ENCODE measurements around the gene THBS3.

THBS3 gene

DNA sequence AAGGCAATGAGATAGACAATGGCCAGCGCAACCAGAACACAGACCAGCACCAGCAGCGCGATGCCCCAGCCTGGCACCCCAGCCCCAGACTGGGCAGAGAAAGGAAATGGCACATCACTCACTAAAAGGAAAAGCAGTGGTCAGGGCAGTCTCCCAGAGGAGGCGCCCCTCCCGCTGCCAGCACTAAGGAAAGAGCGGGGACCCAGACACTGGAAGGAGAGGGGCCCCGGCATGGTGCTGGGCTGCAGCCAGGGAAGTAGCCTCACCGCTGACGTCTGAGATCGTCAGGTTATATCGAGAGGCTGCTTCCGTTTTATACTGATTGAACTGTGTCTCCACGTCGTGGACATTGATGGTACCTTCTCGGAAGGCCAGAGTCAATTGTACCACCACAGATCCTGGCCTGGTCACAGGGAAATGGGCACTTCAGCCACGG is 20.2 kb downstream of the THBS3 start:
- DNase-seq (ENCODE audit: low read depth), result no peak

DNA sequence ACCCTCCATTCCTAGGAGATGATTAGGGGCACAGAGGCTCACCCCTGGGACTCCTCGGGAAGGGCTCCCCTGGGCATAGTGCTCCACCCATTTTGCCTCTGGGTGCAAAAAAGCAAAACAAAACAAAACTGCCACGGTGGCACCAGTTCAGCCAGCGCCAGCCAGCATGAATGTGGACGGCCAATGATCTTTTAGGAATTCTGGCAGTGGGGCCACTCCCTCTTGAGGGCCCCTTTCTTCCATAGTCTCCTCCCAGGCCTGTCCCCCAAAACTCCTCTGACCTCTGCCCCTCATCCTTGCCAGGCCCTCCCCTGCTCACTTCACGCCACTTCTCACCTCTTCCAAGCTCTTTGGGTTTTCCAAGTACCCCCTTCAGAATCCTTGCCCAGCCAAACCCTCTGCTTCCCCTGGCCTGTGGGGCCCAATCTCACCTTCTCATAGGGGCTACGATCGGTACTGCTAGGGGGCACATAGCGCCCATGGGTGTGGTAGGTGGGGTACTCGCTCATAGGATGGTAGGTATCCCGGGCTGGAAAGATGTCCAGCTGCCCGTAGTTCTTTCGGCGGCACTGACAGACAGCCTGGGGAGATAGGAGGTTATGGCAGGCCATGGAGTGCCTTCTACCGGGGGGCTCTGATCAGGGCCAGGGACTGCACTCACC is 20.8 kb downstream of the THBS3 start:
- no peak for DNase-seq (ENCODE audit: low read depth)

GRCh38 chr1:155186067-155186793 is 21.5 kb downstream of the THBS3 start:
- DNase-seq (ENCODE audit: low read depth), result no peak

DNA sequence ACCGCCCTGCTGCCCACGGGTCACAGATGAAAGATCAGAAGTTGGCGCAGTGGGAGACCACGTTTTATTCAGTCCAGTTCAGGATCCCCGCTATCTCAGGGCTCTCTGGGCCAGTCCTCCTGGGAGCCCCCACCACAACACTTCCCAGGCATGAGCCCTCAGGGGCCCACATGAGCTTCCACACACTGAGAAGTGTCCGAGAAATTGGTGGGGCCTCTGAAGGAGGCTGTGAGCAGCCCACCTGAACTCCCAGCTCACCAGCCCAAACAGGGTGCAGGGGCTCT is 22.0 kb downstream of the THBS3 start:
- no peak for DNase-seq (ENCODE audit: low read depth)

DNA sequence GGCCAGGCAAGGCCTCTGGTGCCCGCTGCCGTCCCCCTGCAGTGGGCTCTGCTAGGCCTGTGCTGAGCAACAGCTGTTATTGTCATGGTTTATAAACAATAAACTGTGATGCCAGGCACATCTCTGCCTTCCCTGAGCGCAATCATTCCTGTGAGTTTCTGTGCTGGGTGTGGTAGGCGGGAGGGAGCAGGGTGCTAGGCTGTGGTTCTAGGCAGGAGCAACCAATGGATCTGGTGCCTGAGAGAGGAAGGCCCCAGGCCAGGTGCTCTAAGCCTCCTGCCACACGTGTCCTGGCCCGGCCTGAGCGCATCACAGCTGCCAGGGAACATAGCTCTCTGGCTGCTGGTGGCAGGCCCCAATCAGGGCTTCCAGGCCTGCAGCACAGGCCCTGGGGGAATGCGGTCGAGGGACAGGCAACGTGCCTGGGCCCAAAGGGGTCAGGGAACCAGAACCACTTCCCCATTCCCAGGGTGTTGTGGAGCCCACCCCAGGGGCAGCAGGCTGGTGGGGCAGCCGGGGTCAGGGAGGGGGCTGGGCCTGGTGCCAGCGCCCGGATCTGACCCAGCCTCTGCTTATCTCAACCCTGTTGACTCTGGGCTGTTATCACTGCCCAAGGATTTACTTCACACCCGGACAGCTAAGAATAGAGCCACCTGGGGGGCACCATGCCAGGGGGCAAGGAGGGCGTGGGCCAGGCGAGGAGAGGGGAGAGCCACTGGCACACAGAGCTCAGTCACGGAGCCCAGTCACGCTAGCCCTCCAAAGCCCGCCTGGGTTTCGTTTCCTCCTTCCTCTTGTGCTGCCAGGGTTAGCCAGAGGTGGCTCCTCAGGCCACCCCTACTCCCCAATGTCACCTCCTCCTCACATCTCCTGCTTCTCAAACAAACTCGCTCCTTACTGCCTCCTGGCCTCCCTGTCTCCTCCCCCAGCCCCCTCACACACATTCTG is 22.6 kb downstream of the THBS3 start:
- DNase-seq (ENCODE audit: low read depth), result no peak

DNA sequence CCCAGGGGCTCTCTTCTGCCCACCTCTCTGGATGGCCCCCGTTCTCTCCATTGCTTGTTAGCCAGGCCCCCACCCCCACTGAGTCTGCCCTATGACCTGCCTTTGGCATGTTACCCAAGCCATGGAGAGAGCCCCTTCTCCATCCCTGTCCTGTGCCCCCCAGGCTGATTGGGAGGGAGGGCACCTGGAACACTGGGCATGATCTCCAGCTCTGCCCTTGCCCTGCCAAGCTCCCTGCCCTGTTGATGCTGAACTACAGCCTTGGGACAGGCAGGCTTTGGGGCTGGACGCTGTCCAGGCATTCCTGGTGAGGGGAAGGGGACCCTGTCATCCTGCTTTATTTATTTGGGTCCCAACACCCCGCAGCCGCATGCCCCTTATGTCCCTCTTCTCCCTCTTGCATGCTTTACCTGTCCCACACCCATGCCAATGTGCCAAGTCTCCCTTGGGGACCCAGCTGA is 23.3 kb downstream of the THBS3 start:
- DNase-seq (ENCODE audit: low read depth), result no peak

DNA sequence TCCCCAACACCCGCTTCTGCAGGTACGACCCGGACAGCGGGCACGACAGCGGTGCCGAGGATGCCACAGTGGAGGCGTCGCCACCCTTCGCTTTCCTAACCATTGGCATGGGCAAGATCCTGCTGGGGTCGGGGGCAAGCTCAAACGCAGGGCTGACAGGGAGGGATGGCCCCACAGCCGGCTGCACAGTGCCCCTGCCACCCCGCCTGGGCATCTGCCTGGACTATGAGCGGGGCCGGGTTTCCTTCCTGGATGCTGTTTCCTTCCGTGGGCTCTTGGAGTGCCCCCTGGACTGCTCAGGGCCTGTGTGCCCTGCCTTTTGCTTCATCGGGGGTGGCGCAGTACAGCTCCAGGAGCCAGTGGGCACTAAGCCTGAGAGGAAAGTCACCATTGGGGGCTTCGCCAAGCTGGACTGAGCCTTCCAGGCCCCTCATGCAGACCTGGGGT is 23.9 kb downstream of the THBS3 start:
- DNase-seq (ENCODE audit: low read depth), result no peak

DNA sequence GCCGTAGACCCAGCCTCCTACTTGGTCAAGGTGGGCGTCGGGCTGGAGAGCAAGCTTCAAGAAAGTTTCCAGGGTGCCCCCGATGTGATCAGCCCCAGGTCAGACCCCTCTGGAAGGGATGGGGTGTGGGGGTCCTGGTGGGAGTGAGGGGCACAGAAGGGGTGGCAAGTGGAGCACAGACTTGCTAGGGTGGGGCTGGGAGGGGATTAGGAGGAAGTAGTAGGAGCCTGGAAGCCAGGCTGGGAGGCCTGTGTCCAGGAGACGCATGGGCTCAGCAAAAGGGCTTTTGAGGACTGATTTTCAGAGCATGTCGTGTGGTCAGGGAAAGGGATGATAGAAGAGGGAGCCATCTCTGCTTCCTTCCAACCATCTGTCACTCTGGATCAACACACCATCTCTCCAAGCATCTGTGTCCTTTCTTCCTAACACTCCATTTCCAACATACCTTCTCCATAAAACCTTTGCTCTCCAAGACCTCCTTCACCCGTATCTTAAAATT is 25.6 kb downstream of the THBS3 start:
- DNase-seq (ENCODE audit: low read depth), result no peak

DNA sequence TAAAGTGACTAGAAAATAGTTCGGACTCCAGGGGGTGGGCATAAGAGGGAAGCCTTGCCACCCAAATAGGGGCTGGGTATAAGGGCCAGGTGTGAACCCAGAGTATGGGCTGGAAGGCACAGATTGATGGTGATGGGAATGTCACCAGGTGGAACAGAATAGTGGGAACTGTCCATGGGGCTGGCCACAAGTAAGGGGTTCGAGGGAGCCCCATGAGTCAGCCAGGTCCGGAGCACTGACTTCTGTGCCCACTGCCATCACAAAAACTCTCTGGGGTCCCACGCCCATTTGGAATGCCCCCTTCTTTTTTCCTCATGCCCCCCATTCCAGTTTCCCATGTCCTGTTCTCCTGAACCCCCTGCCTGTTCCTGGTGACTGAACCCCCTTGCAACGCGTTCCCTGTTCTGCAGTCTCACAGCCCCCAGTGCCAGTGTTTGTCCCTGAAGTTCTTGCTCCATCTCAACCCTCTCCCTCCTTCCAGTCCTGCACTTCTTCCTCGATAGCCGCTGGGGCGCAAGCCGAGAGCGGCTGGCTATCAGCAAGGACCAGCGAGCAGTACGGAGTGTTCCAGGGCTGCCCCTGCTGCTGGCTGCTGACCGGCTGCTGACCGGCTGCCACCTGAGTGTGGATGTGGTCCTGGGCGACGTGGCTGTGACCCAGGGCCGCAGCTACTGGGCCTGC is 26.2 kb downstream of the THBS3 start:
- DNase-seq (ENCODE audit: low read depth), result no peak

- no peak for DNase-seq (ENCODE audit: low read depth)
Measured at GRCh38 chr1:155179112-155180031, 28.3 kb downstream of the THBS3 start.

DNA sequence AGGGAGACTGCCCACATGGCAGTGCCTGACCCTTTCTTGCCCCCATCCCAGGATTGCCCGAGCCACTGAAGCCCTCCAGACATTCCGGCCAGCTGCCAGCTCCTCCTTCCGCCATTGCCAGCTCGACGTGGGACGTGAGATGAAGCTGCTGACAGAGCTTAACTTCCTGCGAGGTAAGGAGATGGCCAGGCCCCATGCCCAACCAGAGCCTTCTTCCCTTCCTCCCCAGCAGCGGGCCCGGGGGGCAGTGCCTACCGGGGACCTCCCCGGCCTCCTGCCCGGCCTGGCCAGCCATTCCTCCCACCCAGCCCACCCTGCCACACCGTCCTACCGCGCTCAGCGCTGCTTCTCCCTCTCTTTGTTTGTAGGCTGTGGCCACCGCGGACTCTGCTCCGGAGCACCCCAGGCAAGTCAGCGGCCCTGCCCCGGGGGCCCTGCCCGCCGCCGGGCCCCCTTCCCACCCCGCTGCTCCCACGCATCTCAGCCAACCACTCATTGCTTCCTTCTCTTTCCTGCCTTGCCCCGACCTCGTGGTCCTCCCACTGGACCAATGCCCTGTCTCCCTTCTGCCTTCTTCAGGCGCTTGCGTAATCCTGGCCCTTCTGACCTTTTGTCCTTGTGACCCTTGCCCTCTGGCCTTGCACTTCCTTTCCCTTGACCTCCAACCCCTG is 29.1 kb downstream of the THBS3 start:
- DNase-seq (ENCODE audit: low read depth), result no peak

DNA sequence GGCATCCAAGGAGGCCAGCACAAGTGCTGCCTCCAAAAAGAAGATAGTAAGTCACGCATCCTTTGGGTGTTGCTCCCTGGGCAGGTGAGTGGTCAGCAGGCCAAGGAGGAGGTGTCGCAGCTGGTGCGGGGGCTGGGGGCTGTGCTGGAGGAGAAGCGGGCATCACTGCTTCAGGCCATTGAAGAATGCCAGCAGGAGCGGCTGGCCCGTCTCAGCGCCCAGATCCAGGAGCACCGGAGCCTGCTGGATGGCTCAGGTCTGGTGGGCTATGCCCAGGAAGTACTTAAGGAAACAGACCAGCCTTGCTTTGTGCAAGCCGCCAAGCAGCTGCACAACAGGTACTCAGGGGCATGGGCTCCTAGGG is 29.8 kb downstream of the THBS3 start:
- DNase-seq (ENCODE audit: low read depth), result no peak

DNA sequence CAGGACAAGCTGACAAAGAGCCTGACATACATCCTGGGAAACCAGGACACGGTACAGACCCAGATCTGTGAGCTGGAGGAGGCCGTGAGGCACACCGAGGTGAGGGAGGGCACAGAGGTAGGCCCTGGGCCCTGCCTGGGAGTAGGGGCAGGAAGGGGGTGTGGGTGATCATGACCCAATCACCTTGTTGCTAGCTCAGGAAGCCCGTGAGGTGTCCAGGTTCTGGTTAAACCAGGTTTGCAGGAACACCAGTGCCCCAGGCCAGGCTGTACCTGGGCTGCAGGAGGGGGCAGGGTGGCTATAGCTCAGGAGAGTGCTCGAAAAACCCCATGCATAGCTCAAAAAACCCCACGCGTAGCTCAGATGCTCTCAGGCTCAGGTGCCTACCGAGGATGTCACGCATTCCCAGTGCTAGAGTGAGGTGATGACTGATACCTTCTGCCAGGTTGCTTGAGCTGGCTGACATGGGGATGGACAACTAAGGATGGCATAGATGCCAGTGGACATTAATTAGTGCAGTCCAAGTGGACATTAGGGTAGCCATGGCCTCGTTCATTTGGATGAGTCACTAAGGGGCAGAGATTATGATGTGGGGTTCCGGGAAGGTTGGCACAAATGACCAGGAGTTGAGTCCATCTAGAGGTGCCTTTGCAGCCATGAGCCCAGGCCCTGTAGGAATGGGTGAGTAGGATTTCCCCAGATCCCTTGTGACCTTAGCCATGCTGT is 30.3 kb downstream of the THBS3 start:
- DNase-seq (ENCODE audit: low read depth), result no peak

DNA sequence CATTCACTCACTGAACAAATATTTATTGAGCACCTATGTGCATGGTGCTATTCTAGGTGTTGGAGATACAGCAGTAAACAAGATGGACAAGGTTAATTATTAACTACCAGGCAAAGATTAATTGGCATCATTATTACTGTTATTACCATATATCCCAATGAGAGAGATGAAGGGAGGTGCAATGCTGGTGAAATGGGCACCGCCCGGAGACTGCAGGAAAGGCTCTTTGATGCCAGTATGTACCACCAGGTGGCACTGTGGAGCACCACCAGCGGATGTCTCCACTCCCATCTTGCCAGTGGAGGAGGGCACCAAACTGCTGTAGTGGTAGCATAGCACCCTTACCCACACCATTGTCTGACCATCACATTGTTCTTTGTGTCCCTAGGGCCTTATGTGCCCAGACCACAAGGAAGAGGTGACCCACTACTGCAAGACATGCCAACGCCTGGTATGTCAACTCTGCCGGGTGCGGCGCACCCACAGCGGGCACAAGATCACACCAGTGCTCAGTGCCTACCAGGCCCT is 31.1 kb downstream of the THBS3 start:
- peak; percentile 81 for DNase-seq (ENCODE audit: low read depth)

DNA sequence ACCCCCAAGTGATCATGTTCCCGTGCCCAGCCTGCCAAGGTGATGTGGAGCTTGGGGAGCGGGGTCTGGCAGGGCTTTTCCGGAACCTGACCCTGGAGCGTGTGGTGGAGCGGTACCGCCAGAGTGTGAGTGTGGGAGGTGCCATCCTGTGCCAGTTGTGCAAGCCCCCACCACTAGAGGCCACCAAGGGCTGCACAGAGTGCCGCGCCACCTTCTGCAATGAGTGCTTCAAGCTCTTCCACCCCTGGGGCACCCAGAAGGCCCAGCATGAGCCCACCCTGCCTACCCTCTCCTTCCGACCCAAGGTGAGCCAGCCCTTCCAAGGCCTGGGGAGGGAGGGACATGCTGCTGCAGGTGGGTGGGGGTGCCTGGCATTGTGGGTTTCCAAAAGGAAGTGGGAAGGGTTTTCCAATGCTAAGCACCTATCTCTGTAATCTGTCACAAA is 31.7 kb downstream of the THBS3 start:
- no peak for DNase-seq (ENCODE audit: low read depth)

DNA sequence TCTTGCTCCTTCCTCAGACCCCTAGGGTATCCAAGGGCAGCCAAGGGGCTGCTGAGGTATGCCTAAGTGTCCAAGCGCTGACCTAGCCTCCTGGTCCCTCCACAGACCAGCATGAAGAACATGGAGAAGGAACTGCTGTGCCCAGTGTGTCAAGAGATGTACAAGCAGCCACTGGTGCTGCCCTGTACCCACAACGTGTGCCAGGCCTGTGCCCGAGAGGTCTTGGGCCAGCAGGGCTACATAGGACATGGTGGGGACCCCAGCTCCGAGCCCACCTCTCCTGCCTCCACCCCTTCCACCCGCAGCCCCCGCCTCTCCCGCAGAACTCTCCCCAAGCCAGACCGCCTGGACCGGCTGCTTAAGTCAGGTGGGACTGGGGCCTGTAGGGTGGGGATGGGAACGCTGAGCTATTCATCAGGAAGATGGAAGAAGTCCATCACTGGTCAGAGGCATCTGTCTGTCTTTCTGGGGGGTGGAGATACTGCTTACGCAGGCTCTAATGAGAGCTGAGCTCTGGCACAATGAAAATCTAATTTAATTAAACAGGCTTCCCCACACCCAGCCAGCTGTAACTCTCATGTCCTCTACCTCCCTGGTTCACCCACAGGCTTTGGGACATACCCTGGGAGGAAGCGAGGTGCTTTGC is 32.3 kb downstream of the THBS3 start:
- DNase-seq (ENCODE audit: low read depth), result no peak

DNA sequence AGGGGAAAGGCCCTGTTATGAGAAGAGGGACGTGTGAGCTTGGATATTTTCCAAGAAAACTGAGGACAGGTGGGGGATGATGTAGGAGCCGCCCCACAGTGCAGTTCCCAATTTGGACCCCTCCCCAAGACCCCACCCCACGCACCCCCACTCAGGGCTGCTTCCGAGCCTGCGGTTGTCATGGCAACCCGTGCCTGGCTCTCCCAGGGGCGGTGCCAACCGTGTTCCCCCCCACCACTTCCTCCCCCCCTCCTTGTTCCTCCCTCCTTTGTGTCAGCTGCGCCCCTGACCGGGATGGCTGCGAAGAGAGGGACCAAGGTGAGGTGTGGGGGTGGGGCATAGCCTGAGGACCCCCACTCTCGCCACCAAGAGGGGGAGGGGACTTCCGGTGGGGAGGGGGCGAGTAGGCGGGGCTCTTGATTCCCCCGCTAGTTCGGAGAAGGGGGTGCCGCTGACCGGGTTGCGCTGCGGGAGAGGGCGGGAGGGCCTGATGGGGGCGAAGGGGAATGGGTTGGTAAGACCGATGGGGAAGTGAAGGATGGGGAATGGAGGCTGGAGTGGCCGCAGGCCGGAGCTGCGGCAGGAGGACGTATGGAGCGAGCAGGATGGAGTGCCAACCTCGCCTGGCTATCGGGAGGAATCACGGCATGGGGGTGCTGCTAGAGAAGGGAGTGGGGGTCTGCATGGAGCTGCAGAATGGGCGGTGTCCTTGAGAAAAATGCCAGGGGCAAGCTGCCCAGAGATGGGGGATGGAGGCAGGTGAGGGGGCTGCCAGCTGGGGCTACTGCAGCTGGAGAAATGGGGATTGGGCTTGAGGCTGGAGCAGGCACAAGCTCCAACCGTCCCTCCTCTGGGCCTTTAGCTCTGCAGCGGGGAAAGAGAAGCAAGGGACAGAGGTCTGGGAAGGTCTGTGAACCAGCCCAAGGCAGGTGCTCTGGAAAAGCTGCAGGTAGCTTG is 33.1 kb downstream of the THBS3 start:
- DNase-seq (ENCODE audit: low read depth), result no peak
